Loucy (cell line): ENCODE results near the gene CETP.

Source experiments
- H2AFZ ChIP-seq: fragments of 200-600 bp; sonication (generic); 2 replicates; pipeline ENCODE4 v1.6.0; 2016; ENCODE audit warnings: antibody characterized with exemption, mild to moderate bottlenecking, low read length, moderate library complexity
- H3F3A ChIP-seq: fragments of 200-600 bp; 2 replicates; pipeline ENCODE4 v1.6.0; 2016; ENCODE audit warnings: antibody characterized with exemption, low read depth, mild to moderate bottlenecking
- H3K27me3 ChIP-seq: fragments of 200-600 bp; sonication (generic); 2 replicates; pipeline ENCODE4 v1.6.1; 2014; ENCODE audit warnings: low read length, mild to moderate bottlenecking; ENCODE audit not compliant: insufficient read depth, poor library complexity, severe bottlenecking
- H3K36me3 ChIP-seq: fragments of 200-600 bp; sonication (generic); 2 replicates; pipeline ENCODE4 v1.6.1; 2016; ENCODE audit warnings: low read length; ENCODE audit not compliant: insufficient read depth
- H3K4me1 ChIP-seq: fragments of 200-600 bp; sonication (generic); 2 replicates; pipeline ENCODE4 v1.5.1; 2014; ENCODE audit warnings: low read length, mild to moderate bottlenecking; ENCODE audit not compliant: insufficient read depth, poor library complexity, severe bottlenecking
- H3K4me2 ChIP-seq: fragments of 200-600 bp; sonication (generic); 2 replicates; pipeline ENCODE4 v1.6.0; 2014; ENCODE audit warnings: antibody characterized with exemption, low read length, low read depth, mild to moderate bottlenecking; ENCODE audit not compliant: poor library complexity, severe bottlenecking
- H3K4me3 ChIP-seq: fragments of 200-600 bp; sonication (generic); 2 replicates; pipeline ENCODE4 v1.5.1; 2014; ENCODE audit warnings: low read length, mild to moderate bottlenecking, mixed read lengths; ENCODE audit not compliant: poor library complexity, severe bottlenecking
- H3K79me2 ChIP-seq: fragments of 200-600 bp; sonication (generic); 2 replicates; pipeline ENCODE4 v1.6.1; 2014; ENCODE audit warnings: low read length; ENCODE audit not compliant: insufficient read depth
- H3K9ac ChIP-seq: fragments of 200-600 bp; sonication (generic); 2 replicates; pipeline ENCODE4 v1.6.0; 2014; ENCODE audit warnings: mild to moderate bottlenecking, low read depth, low read length, moderate library complexity; ENCODE audit not compliant: poor library complexity, severe bottlenecking
- H3K9me2 ChIP-seq: fragments of 200-600 bp; sonication (generic); replicated peaks from 2 replicates; pipeline ENCODE4 v1.6.1; 2016; ENCODE audit warnings: low read depth, low read length, mixed read lengths
- H3K9me3 ChIP-seq: fragments of 200-600 bp; sonication (generic); 2 replicates; pipeline ENCODE4 v1.6.1; 2014; ENCODE audit warnings: mild to moderate bottlenecking, antibody characterized with exemption, low read length, low read depth; ENCODE audit not compliant: insufficient read depth
- H4K20me1 ChIP-seq: fragments of 200-600 bp; sonication (generic); 2 replicates; pipeline ENCODE4 v1.6.0; 2014; ENCODE audit warnings: antibody characterized with exemption, low read length, mild to moderate bottlenecking; ENCODE audit not compliant: insufficient read depth, poor library complexity, severe bottlenecking
- CTCF ChIP-seq: fragments of 200-600 bp; sonication (generic); conservative IDR thresholded peaks from 2 replicates; pipeline ENCODE4 v1.5.1; 2014; ENCODE audit warnings: mild to moderate bottlenecking, antibody characterized with exemption, low read length
- EZH2phosphoT487 ChIP-seq: fragments of 200-600 bp; IDR thresholded peaks from 2 replicates; pipeline ENCODE4 v1.6.1; 2018; ENCODE audit warnings: antibody characterized with exemption, mild to moderate bottlenecking, moderate library complexity, borderline replicate concordance

CETP gene

GRCh38 chr16:56927471-56927870, 34.3 kb upstream of the CETP start:
- Histone ChIP-seq H3K4me2 (no peak overlapping the region), H3K27me3 (no peaks in the 10 kb centered on the region), H2AFZ (no peak overlapping the region), H3F3A (no peaks in the 10 kb centered on the region), H4K20me1 (no peaks in the 10 kb centered on the region), H3K36me3 (no peaks in the 10 kb centered on the region), H3K4me1 (peaks cover 6% of the 10 kb centered on the region), H3K4me3 (no peak overlapping the region), H3K79me2 (peaks cover 4% of the 10 kb centered on the region), H3K9ac (no peak overlapping the region), H3K9me2 (no peaks in the 10 kb centered on the region), H3K9me3 (no peaks in the 10 kb centered on the region)
- TF ChIP-seq CTCF: no peak
- no peak for TF ChIP-seq EZH2phosphoT487

- Histone ChIP-seq H3K9me2 (no peaks in the 10 kb centered on the region), H3K36me3 (no peaks in the 10 kb centered on the region), H3K4me1 (peaks cover 22% of the 10 kb centered on the region), H2AFZ (no peak overlapping the region), H3K4me3 (no peak overlapping the region), H3K27me3 (no peaks in the 10 kb centered on the region), H3K79me2 (peaks cover 26% of the 10 kb centered on the region), H3K9ac (no peak overlapping the region), H4K20me1 (peaks cover 17% of the 10 kb centered on the region), H3F3A (no peaks in the 10 kb centered on the region), H3K4me2 (no peak overlapping the region), H3K9me3 (no peaks in the 10 kb centered on the region)
- TF ChIP-seq EZH2phosphoT487 (no peak), CTCF (no peak)
Measured at GRCh38 chr16:56929639-56930038, 32.1 kb upstream of the CETP start.

- Histone ChIP-seq H3F3A (no peaks in the 10 kb centered on the region), H3K79me2 (peaks cover 36% of the 10 kb centered on the region), H3K9ac (peak overlapping the region; percentile 92), H3K27me3 (no peaks in the 10 kb centered on the region), H3K4me1 (peaks cover 31% of the 10 kb centered on the region), H3K9me2 (no peaks in the 10 kb centered on the region), H4K20me1 (peaks cover 27% of the 10 kb centered on the region), H3K4me2 (peak overlapping the region; percentile 85), H3K4me3 (peak overlapping the region; percentile 95), H3K9me3 (no peaks in the 10 kb centered on the region), H2AFZ (no peak overlapping the region), H3K36me3 (peaks cover 7% of the 10 kb centered on the region; the same call in 1 of the 2 replicates)
- no peak for TF ChIP-seq CTCF
- TF ChIP-seq EZH2phosphoT487: no peak
Measured at GRCh38 chr16:56930486-56931270, 31.1 kb upstream of the CETP start.
